Fibroblast of lung (primary cell): ENCODE results near the gene BZW1. TPM values are rescaled to one million over a fixed set of nuclear protein-coding genes. Genes with fewer than 3 reads are reported as not detected.

Experiments used
- DNase-seq, 2 donors: peaks; one replicate each; pipeline versions ENCODE4 v3.0.0 to v3.0.0-alpha.2; 2010; ENCODE audit warnings: low read depth in 2 of 2
- H2AFZ ChIP-seq: 2 replicates; pipeline ENCODE4 v1.5.1; 2012; ENCODE audit warnings: low read length, control low read depth, inconsistent platforms
- H3K27ac ChIP-seq: 2 replicates; pipeline ENCODE4 v1.5.1; 2011; ENCODE audit warnings: low read length, control low read depth; ENCODE audit not compliant: insufficient read depth
- H3K27me3 ChIP-seq: 2 replicates; pipeline ENCODE4 v1.5.1; 2011; ENCODE audit warnings: mild to moderate bottlenecking, low read length; ENCODE audit not compliant: control insufficient read depth, insufficient read depth
- H3K36me3 ChIP-seq: 2 replicates; pipeline ENCODE4 v1.5.1; 2011; ENCODE audit warnings: low read length; ENCODE audit not compliant: control insufficient read depth, insufficient read depth
- H3K4me1 ChIP-seq: 2 replicates; pipeline ENCODE4 v1.5.1; 2011; ENCODE audit warnings: low read length; ENCODE audit not compliant: control insufficient read depth, insufficient read depth; ENCODE audit errors: extremely low read depth
- H3K4me2 ChIP-seq: 2 replicates; pipeline ENCODE4 v1.5.1; 2011; ENCODE audit warnings: low read length, control low read depth; ENCODE audit not compliant: insufficient read depth; ENCODE audit errors: extremely low read depth
- H3K4me3 ChIP-seq, 4 experiments: fragments of 200-600 bp in 1 of 4; sonication (generic) in 1 of 4; replicated peaks in 1 of 4; 2 replicates each; pipeline ENCODE4 v1.5.1; 2011 to 2016; ENCODE audit warnings: low read length in 4 of 4, low read depth in 3 of 4, mild to moderate bottlenecking in 3 of 4, control low read depth in 2 of 4, inconsistent platforms in 1 of 4, mixed read lengths in 1 of 4; ENCODE audit not compliant: insufficient read depth in 1 of 4; ENCODE audit errors: control extremely low read depth in 1 of 4
- H3K79me2 ChIP-seq: 2 replicates; pipeline ENCODE4 v1.5.1; 2012; ENCODE audit warnings: mild to moderate bottlenecking, low read length, inconsistent platforms; ENCODE audit not compliant: control insufficient read depth, insufficient read depth
- H3K9ac ChIP-seq: 2 replicates; pipeline ENCODE4 v1.5.1; 2011; ENCODE audit warnings: mild to moderate bottlenecking, low read length, control low read depth; ENCODE audit not compliant: insufficient read depth
- H3K9me3 ChIP-seq: 2 replicates; pipeline ENCODE4 v1.5.1; 2012; ENCODE audit warnings: low read depth, low read length; ENCODE audit not compliant: control insufficient read depth, insufficient read depth
- H4K20me1 ChIP-seq: 2 replicates; pipeline ENCODE4 v1.5.1; 2011; ENCODE audit warnings: low read length; ENCODE audit not compliant: control insufficient read depth, insufficient read depth; ENCODE audit errors: extremely low read depth
- EZH2 ChIP-seq: IDR thresholded peaks from 2 replicates; pipeline ENCODE4 v1.5.1; 2012; ENCODE audit warnings: low read length, control low read depth, mild to moderate bottlenecking; ENCODE audit errors: missing control alignments
- polyA plus RNA-seq, 2 donors: library from polyadenylated mRNA; depleted of rRNA in 1 of 2; stranded (reverse) in 1 of 2; unstranded in 1 of 2; fragments of >200 nt; gene quantifications; 2 replicates each; pipeline ENCODE4 v1.2.1, GENCODE V29; 2011 to 2012; ENCODE audit warnings: missing spikeins in 1 of 2
- total RNA-seq: library from RNA; depleted of rRNA; stranded (reverse); fragments of >200 nt; gene quantifications from 2 replicates; pipeline ENCODE4 v1.2.1, GENCODE V29; 2014
- TF ChIP-seq, protein P1 (sequence below), 2 donors: IDR thresholded peaks in 1 of 2; conservative IDR thresholded peaks in 1 of 2; 1 replicate in 1 of 2; 2 replicates in 1 of 2; pipeline ENCODE4 v1.5.1; 2011 to 2012; ENCODE audit warnings: low read length in 2 of 2, control low read depth in 1 of 2, inconsistent platforms in 1 of 2, low read depth in 1 of 2, mild to moderate bottlenecking in 1 of 2

BZW1 gene
- total and polyA plus RNA-seq, 2 donors (not counting 1 experiment from before 2014, with no cell fraction given): 325 to 425 TPM

DNA sequence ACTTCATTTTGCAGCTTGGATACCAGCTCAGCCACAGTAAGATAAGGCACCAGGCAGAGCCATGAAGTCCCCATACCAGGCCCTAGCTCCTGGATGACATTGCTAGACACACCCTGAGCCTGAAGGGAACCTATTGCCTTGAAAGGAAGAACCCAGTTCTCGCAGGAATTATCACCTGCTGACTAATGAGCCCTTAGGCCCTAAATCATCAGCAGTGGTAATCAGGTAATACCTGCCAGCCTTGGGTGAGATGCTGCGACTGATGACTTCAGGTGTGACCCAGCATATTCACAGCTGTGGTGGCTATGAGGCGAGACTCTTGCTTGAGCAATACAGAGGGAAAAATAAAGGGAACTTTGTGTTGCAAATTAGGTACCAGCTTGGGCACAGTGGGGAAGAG lies 27.8 kb downstream of the BZW1 start:
- Histone ChIP-seq H3K4me2 (no peak overlapping the region), H3K79me2 (no peaks in the 10 kb centered on the region), H3K27ac (no peak overlapping the region), H3K4me3 (no peak overlapping the region), H3K9me3 (no peaks in the 10 kb centered on the region), H2AFZ (no peak overlapping the region), H4K20me1 (no peaks in the 10 kb centered on the region), H3K4me1 (no peaks in the 10 kb centered on the region), H3K27me3 (no peaks in the 10 kb centered on the region), H3K9ac (no peak overlapping the region), H3K36me3 (no peaks in the 10 kb centered on the region)
- TF ChIP-seq, protein P1, sequence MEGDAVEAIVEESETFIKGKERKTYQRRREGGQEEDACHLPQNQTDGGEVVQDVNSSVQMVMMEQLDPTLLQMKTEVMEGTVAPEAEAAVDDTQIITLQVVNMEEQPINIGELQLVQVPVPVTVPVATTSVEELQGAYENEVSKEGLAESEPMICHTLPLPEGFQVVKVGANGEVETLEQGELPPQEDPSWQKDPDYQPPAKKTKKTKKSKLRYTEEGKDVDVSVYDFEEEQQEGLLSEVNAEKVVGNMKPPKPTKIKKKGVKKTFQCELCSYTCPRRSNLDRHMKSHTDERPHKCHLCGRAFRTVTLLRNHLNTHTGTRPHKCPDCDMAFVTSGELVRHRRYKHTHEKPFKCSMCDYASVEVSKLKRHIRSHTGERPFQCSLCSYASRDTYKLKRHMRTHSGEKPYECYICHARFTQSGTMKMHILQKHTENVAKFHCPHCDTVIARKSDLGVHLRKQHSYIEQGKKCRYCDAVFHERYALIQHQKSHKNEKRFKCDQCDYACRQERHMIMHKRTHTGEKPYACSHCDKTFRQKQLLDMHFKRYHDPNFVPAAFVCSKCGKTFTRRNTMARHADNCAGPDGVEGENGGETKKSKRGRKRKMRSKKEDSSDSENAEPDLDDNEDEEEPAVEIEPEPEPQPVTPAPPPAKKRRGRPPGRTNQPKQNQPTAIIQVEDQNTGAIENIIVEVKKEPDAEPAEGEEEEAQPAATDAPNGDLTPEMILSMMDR (conservative IDR thresholded peaks at IDR 0.05 in 1 of 2, IDR thresholded peaks at IDR 0.05 in 1 of 2; ENCODE audit: low read depth in 1 of 2, low read length in 2 of 2): no peak
- no peak for DNase-seq

DNA sequence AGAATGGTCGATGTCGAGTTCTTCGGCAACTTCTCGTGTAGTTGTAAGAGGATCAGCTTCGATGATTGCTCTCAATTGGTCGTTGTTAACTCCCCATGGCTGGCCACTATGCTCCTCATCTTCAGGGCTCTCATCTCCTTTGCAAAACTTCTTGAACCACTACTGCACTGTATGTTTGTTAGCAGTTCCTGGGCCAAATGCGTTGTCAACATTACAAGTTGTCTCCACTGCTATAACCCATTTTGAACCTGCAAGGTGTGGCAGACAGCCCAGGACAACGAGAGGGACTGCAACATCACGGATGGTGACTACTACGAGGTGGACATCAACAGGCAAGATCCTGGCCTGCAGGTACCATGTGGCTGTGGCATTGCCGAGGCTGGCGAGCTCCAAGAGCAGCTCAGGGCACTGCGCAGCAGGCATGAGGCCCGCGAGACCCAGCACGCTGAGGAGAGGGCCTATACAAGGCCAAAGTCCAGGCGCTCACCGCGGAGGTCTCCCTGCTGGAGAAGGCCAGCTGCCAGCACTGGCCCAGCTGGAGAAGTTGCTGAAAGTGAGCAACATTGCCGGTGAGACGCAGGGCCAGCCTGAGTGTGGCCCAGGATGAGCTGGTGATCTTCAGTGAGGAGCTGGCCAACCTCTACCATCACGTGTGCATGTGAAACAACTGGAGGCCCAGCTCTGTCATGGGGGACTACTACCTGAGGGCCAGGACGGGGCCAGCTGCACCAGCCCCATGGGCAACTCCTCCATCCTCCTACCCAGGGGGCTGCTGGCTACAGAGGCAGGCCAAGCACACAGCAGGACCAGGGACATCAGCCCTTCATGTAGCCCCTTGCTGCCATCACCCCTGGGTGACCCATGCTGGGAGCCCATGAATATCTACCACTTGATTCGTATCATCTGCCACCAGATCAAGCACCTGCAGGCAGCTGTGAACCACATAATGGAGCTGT lies 32.6 kb downstream of the BZW1 start:
- H3K36me3 ChIP-seq: no peaks in the 10 kb centered on the region
- no peak overlapping the region for H3K4me3 ChIP-seq
- no peak overlapping the region for H3K9ac ChIP-seq
- no peaks in the 10 kb centered on the region for H3K4me1 ChIP-seq
- no peaks in the 10 kb centered on the region for H3K27me3 ChIP-seq
- no peaks in the 10 kb centered on the region for H3K79me2 ChIP-seq
- H3K4me2 ChIP-seq: no peak overlapping the region
- no peak overlapping the region for H3K27ac ChIP-seq
- TF ChIP-seq, protein P1 (conservative IDR thresholded peaks at IDR 0.05 in 1 of 2, IDR thresholded peaks at IDR 0.05 in 1 of 2; ENCODE audit: low read depth in 1 of 2, low read length in 2 of 2): no peak
- TF ChIP-seq EZH2: no peak
- no peak for DNase-seq
- no peaks in the 10 kb centered on the region for H4K20me1 ChIP-seq
- no peak overlapping the region for H2AFZ ChIP-seq
- no peaks in the 10 kb centered on the region for H3K9me3 ChIP-seq

DNA sequence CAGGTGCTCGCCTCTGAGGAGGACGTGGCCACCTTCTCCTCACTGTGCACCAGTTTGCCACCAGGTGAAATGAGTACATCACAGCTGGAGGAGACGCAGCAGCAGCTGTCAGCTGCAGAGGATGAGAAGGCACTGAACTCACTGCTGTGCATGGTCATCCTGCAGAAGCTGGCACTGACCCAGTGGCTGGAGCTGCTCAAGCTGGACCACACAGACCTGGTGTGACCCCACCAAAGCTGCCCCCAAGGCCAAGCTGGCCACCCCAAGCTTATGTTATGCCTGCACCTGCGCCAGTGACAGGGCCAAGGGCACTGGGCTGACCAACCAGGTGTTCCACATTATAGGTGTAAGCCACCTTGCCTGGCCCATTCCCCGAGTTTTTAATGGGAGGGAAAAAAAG lies 33.5 kb downstream of the BZW1 start:
- Histone ChIP-seq H3K9ac (no peak overlapping the region), H3K4me3 (no peak overlapping the region), H4K20me1 (no peaks in the 10 kb centered on the region), H3K4me1 (no peaks in the 10 kb centered on the region), H3K27me3 (no peaks in the 10 kb centered on the region), H3K9me3 (no peaks in the 10 kb centered on the region), H3K36me3 (no peaks in the 10 kb centered on the region), H2AFZ (no peak overlapping the region), H3K4me2 (no peak overlapping the region), H3K79me2 (no peaks in the 10 kb centered on the region), H3K27ac (no peak overlapping the region)
- TF ChIP-seq, protein P1 (conservative IDR thresholded peaks at IDR 0.05 in 1 of 2, IDR thresholded peaks at IDR 0.05 in 1 of 2; ENCODE audit: low read depth in 1 of 2, low read length in 2 of 2): no peak
- TF ChIP-seq EZH2: no peak
- DNase-seq: no peak
